ENCODE measurements around the gene ITFG2. TPM values are rescaled to one million over a fixed set of nuclear protein-coding genes. Genes with fewer than 3 reads are reported as not detected.

ITFG2 gene
- total and polyA plus RNA-seq, 9 of the 15 experiments (the other 6 are each of a cell fraction or from before 2014, with no cell fraction given), result 15.0 to 22.8 (median 19.4) TPM

DNA sequence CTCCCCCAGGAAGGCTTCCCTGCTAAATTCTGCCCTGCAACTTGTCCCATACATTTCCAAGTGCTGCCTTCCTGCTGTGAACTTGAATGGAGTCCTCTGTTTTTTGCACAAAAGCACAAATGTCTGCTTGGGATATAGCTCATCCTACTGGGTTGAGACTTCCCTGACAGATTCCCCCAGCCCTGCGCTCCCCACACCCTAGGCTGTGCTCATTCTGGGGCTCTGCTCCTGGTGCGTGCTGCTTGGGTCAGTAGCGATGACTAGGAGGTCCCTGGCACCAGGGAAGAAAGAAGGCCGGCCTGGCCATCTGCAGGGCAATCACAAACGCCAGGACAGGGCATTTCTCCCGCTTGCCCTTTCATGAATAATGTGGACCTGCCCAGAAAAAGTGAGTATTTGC is 46.9 kb upstream of the ITFG2 start:
- H3K4me3 ChIP-seq, result no peak overlapping the region
- CTCF ChIA-PET (ENCODE audit: low intra/inter-chr PET ratio), result no interaction called here
- H4K20me1 ChIP-seq (replicated peaks; ENCODE audit: control insufficient read depth, insufficient read depth, low read length), result no peaks in the 10 kb centered on the region
- WGBS (ENCODE audit: insufficient coverage, low coverage, missing lambda C conversion rate), result 0% methylated on average over 1 of the region's 6 CpGs
- H2AFZ ChIP-seq (ENCODE audit: low read depth, low read length), result no peak overlapping the region
- peaks cover 5 to 24% of the 10 kb centered on the region in 2 experiments; a peak in 4 of 5 replicates for H3K27me3 ChIP-seq (ENCODE audit: control insufficient read depth in 2 of 2, insufficient read depth in 2 of 2, low read length in 2 of 2)
- no peaks in the 10 kb centered on the region for H3K36me3 ChIP-seq (ENCODE audit: control insufficient read depth, insufficient read depth, low read length)
- no peaks in the 10 kb centered on the region for H3K9me1 ChIP-seq (ENCODE audit: control insufficient read depth, insufficient read depth, low read length)
- BruUV-seq (replicated peaks), result no TSS peak
- no peak overlapping the region for H3K4me2 ChIP-seq (ENCODE audit: insufficient read depth, low read length)
- H3K9me3 ChIP-seq (replicated peaks; ENCODE audit: control insufficient read depth, insufficient read depth, low read depth, low read length), result no peaks in the 10 kb centered on the region
- intact Hi-C loops (cut with micrococcal nuclease) (no loop called here), in situ Hi-C loops (cut with MboI) (no loop called here)
- H3K4me1 ChIP-seq (replicated peaks in 1 of 2; ENCODE audit: control insufficient read depth in 2 of 2, insufficient read depth in 2 of 2, low read length in 2 of 2), result no peaks in the 10 kb centered on the region
- H3K27ac ChIP-seq (ENCODE audit: extremely low read depth, low read depth, low read length), result no peak overlapping the region
- H3K79me2 ChIP-seq (ENCODE audit: control insufficient read depth, insufficient read depth, low read length), result no peaks in the 10 kb centered on the region
- ATAC-seq (no peak), FAIRE-seq (no peak), DNase-seq (ENCODE audit: extremely low read depth in 1 of 4, low spot score in 3 of 4) (no peak)
- POLR2A ChIA-PET, result interaction anchor here (0.8 kb wide), 1 partner anchor 14 kb away, joined by 3 read pairs; no protein-coding TSS in a partner anchor
- H3K9ac ChIP-seq (ENCODE audit: insufficient read depth in 1 of 2, low read depth in 2 of 2, low read length in 2 of 2), result no peak overlapping the region
- TF ChIP-seq, protein P1, sequence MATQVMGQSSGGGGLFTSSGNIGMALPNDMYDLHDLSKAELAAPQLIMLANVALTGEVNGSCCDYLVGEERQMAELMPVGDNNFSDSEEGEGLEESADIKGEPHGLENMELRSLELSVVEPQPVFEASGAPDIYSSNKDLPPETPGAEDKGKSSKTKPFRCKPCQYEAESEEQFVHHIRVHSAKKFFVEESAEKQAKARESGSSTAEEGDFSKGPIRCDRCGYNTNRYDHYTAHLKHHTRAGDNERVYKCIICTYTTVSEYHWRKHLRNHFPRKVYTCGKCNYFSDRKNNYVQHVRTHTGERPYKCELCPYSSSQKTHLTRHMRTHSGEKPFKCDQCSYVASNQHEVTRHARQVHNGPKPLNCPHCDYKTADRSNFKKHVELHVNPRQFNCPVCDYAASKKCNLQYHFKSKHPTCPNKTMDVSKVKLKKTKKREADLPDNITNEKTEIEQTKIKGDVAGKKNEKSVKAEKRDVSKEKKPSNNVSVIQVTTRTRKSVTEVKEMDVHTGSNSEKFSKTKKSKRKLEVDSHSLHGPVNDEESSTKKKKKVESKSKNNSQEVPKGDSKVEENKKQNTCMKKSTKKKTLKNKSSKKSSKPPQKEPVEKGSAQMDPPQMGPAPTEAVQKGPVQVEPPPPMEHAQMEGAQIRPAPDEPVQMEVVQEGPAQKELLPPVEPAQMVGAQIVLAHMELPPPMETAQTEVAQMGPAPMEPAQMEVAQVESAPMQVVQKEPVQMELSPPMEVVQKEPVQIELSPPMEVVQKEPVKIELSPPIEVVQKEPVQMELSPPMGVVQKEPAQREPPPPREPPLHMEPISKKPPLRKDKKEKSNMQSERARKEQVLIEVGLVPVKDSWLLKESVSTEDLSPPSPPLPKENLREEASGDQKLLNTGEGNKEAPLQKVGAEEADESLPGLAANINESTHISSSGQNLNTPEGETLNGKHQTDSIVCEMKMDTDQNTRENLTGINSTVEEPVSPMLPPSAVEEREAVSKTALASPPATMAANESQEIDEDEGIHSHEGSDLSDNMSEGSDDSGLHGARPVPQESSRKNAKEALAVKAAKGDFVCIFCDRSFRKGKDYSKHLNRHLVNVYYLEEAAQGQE (IDR thresholded peaks at IDR 0.05; ENCODE audit: borderline replicate concordance), result no peak
- TF ChIP-seq, protein P1 (CRISPR knock-in tag; IDR thresholded peaks at IDR 0.05; ENCODE audit: low read depth), result no peak
- TF ChIP-seq, protein P2, sequence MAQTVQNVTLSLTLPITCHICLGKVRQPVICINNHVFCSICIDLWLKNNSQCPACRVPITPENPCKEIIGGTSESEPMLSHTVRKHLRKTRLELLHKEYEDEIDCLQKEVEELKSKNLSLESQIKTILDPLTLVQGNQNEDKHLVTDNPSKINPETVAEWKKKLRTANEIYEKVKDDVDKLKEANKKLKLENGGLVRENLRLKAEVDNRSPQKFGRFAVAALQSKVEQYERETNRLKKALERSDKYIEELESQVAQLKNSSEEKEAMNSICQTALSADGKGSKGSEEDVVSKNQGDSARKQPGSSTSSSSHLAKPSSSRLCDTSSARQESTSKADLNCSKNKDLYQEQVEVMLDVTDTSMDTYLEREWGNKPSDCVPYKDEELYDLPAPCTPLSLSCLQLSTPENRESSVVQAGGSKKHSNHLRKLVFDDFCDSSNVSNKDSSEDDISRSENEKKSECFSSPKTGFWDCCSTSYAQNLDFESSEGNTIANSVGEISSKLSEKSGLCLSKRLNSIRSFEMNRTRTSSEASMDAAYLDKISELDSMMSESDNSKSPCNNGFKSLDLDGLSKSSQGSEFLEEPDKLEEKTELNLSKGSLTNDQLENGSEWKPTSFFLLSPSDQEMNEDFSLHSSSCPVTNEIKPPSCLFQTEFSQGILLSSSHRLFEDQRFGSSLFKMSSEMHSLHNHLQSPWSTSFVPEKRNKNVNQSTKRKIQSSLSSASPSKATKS (CRISPR knock-in tag; IDR thresholded peaks at IDR 0.05), result no peak
- TF ChIP-seq SPI1 (IDR thresholded peaks at IDR 0.05; ENCODE audit: borderline replicate concordance, low read depth, low read length) (no peak), CBX5 (IDR thresholded peaks at IDR 0.05; ENCODE audit: borderline replicate concordance, low read depth) (no peak), ZNF274 (IDR thresholded peaks at IDR 0.05; ENCODE audit: borderline replicate concordance, low read depth, low read length) (no peak), ZNF76 (CRISPR knock-in tag; IDR thresholded peaks at IDR 0.05; ENCODE audit: borderline replicate concordance) (no peak), GATA2 (CRISPR knock-in tag; IDR thresholded peaks at IDR 0.05) (no peak), GATAD2B (IDR thresholded peaks at IDR 0.05; ENCODE audit: borderline replicate concordance) (no peak), PTBP1 (IDR thresholded peaks at IDR 0.05; ENCODE audit: low read depth, low read length) (no peak), RBM15 (IDR thresholded peaks at IDR 0.05; ENCODE audit: insufficient read depth, low read length) (no peak), CREBBP (IDR thresholded peaks at IDR 0.05; ENCODE audit: low read depth, low read length) (no peak)

All from K562 (cell line).